HG02943 (cell line): ENCODE data around the gene TMC3.

ENCODE experiments used
- ATAC-seq: cut with Tn5 transposase; IDR thresholded peaks from one replicate; pipeline ENCODE4 v1.9.1; 2021; ENCODE audit warnings: mild to moderate bottlenecking, low read depth, moderate library complexity; ENCODE audit not compliant: unreplicated experiment

Gene TMC3

GRCh38 chr15:81385721-81386076 is 11.7 kb upstream of the TMC3 start:
- ATAC-seq, result no peak

GRCh38 chr15:81384891-81385720 is 11.1 kb upstream of the TMC3 start:
- ATAC-seq, result no peak

GRCh38 chr15:81381720-81382119 is 7.7 kb upstream of the TMC3 start:
- ATAC-seq, result no peak

GRCh38 chr15:81380668-81381067 is 6.7 kb upstream of the TMC3 start:
- no peak for ATAC-seq

GRCh38 chr15:81380203-81380602 is 6.2 kb upstream of the TMC3 start:
- ATAC-seq, result no peak

GRCh38 chr15:81379269-81379668 is 5.3 kb upstream of the TMC3 start:
- ATAC-seq, result no peak

- ATAC-seq, result no peak
Observed at GRCh38 chr15:81378443-81378842, 4.4 kb upstream of the TMC3 start.

GRCh38 chr15:81377871-81378270 is 3.9 kb upstream of the TMC3 start:
- ATAC-seq, result no peak

- ATAC-seq, result no peak
Observed at GRCh38 chr15:81376231-81376630, 2.2 kb upstream of the TMC3 start.

- ATAC-seq, result no peak
Observed at GRCh38 chr15:81375461-81375860, 1.4 kb upstream of the TMC3 start.

- ATAC-seq, result no peak
Observed at GRCh38 chr15:81373176-81373575, 837 bp downstream of the TMC3 start.

GRCh38 chr15:81372575-81372974 is 1.4 kb downstream of the TMC3 start:
- no peak for ATAC-seq

- ATAC-seq, result no peak
Observed at GRCh38 chr15:81363718-81364500, 10.1 kb downstream of the TMC3 start.

- no peak for ATAC-seq
Observed at GRCh38 chr15:81363276-81363675, 10.7 kb downstream of the TMC3 start.

GRCh38 chr15:81362790-81363189 is 11.2 kb downstream of the TMC3 start:
- no peak for ATAC-seq

- ATAC-seq, result no peak
Observed at GRCh38 chr15:81361891-81362290, 12.1 kb downstream of the TMC3 start.

- no peak for ATAC-seq
Observed at GRCh38 chr15:81360491-81360890, 13.5 kb downstream of the TMC3 start.

GRCh38 chr15:81358248-81358647 is 15.8 kb downstream of the TMC3 start:
- ATAC-seq, result no peak

- ATAC-seq, result no peak
Observed at GRCh38 chr15:81357180-81357686, 16.8 kb downstream of the TMC3 start.

GRCh38 chr15:81356252-81356651 is 17.8 kb downstream of the TMC3 start:
- ATAC-seq, result no peak

- ATAC-seq, result no peak
Observed at GRCh38 chr15:81351651-81352050, 22.4 kb downstream of the TMC3 start.

- no peak for ATAC-seq
Observed at GRCh38 chr15:81349271-81349670, 24.7 kb downstream of the TMC3 start.
